HEK293T (cell line): ENCODE measurements around the gene DNAJC16.

Experiments used
- CTCF ChIA-PET: fragments of 350-600 bp; formaldehyde crosslinking; extraction: SDS; loops from one replicate; lab custom pipeline; 2021; ENCODE audit warnings: antibody characterized with exemption, inconsistent platforms; lab: Yijun Ruan, JAX
- POLR2A ChIA-PET: fragments of 350-600 bp; formaldehyde crosslinking; extraction: SDS; loops from one replicate; lab custom pipeline; 2020; ENCODE audit warnings: antibody characterized with exemption, inconsistent platforms; lab: Yijun Ruan, JAX
- DNase-seq: peaks from one replicate; pipeline ENCODE4 v3.0.0; 2012; ENCODE audit warnings: mixed read lengths; ENCODE audit errors: extremely low spot score
- ARNT ChIP-seq: fragments of 450-650 bp; IDR thresholded peaks from 2 replicates; pipeline ENCODE4 v1.6.1; 2017; ENCODE audit warnings: mild to moderate bottlenecking
- BHLHE40 ChIP-seq: fragments of 450-650 bp; IDR thresholded peaks from 2 replicates; pipeline ENCODE4 v1.6.1; 2016; ENCODE audit warnings: mild to moderate bottlenecking, moderate library complexity, borderline replicate concordance
- CTBP1 ChIP-seq: fragments of 450-650 bp; IDR thresholded peaks from 2 replicates; pipeline ENCODE4 v1.6.1; 2016; ENCODE audit warnings: borderline replicate concordance
- ELF4 ChIP-seq: fragments of 450-650 bp; IDR thresholded peaks from 2 replicates; pipeline ENCODE4 v1.6.1; 2017; ENCODE audit warnings: antibody characterized with exemption
- FOXA1 ChIP-seq: fragments of 450-650 bp; IDR thresholded peaks from 2 replicates; pipeline ENCODE4 v1.6.1; 2016; ENCODE audit warnings: mild to moderate bottlenecking
- FOXK2 ChIP-seq: fragments of 450-650 bp; IDR thresholded peaks from 2 replicates; pipeline ENCODE4 v1.6.1; 2016; ENCODE audit warnings: mild to moderate bottlenecking
- FOXM1 ChIP-seq: fragments of 450-650 bp; IDR thresholded peaks from 2 replicates; pipeline ENCODE4 v1.6.1; 2017; ENCODE audit warnings: mild to moderate bottlenecking, borderline replicate concordance
- HDGF ChIP-seq: fragments of 450-650 bp; IDR thresholded peaks from 2 replicates; pipeline ENCODE4 v1.6.1; 2017; ENCODE audit warnings: antibody characterized with exemption, borderline replicate concordance
- L3MBTL2 ChIP-seq: fragments of 450-650 bp; conservative IDR thresholded peaks from 2 replicates; pipeline ENCODE4 v1.6.1; 2016; ENCODE audit warnings: mild to moderate bottlenecking
- LEF1 ChIP-seq: fragments of 450-650 bp; IDR thresholded peaks from 2 replicates; pipeline ENCODE4 v1.6.1; 2017; ENCODE audit warnings: mild to moderate bottlenecking, borderline replicate concordance
- NFRKB ChIP-seq: fragments of 450-650 bp; IDR thresholded peaks from 2 replicates; pipeline ENCODE4 v1.6.1; 2016; ENCODE audit warnings: mild to moderate bottlenecking, moderate library complexity
- SP1 ChIP-seq: fragments of 450-650 bp; IDR thresholded peaks from 2 replicates; pipeline ENCODE4 v1.6.1; 2017
- SUZ12 ChIP-seq: fragments of 450-650 bp; IDR thresholded peaks from 2 replicates; pipeline ENCODE4 v1.6.1; 2016; ENCODE audit warnings: mild to moderate bottlenecking
- TARDBP ChIP-seq: fragments of 450-650 bp; IDR thresholded peaks from 2 replicates; pipeline ENCODE4 v1.6.1; 2016
- ZNF384 ChIP-seq: fragments of 450-650 bp; IDR thresholded peaks from 2 replicates; pipeline ENCODE4 v1.6.1; 2016
- TF ChIP-seq, protein P1 (sequence below): fragments of 450-650 bp; IDR thresholded peaks from 2 replicates; pipeline ENCODE4 v1.6.1; 2016

The DNAJC16 gene

GRCh38 chr1:15575549-15576150, 49.0 kb downstream of the DNAJC16 start:
- TF ChIP-seq, protein P1, sequence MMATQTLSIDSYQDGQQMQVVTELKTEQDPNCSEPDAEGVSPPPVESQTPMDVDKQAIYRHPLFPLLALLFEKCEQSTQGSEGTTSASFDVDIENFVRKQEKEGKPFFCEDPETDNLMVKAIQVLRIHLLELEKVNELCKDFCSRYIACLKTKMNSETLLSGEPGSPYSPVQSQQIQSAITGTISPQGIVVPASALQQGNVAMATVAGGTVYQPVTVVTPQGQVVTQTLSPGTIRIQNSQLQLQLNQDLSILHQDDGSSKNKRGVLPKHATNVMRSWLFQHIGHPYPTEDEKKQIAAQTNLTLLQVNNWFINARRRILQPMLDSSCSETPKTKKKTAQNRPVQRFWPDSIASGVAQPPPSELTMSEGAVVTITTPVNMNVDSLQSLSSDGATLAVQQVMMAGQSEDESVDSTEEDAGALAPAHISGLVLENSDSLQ: no peak
- no peak for TF ChIP-seq ELF4
- TF ChIP-seq L3MBTL2: no peak
- no peak for TF ChIP-seq LEF1
- TF ChIP-seq FOXA1: no peak
- DNase-seq: no peak
- ChIA-PET CTCF (no interaction called here), POLR2A (no interaction called here)

GRCh38 chr1:15577691-15578090, 51.0 kb downstream of the DNAJC16 start:
- no peak for TF ChIP-seq ARNT
- no peak for TF ChIP-seq CTBP1
- TF ChIP-seq BHLHE40: no peak
- TF ChIP-seq FOXA1: no peak
- TF ChIP-seq FOXM1: no peak
- no peak for TF ChIP-seq ZNF384
- TF ChIP-seq FOXK2: no peak
- no peak for TF ChIP-seq LEF1
- TF ChIP-seq ELF4: no peak
- no peak for TF ChIP-seq HDGF
- no peak for TF ChIP-seq SUZ12
- no peak for TF ChIP-seq NFRKB
- TF ChIP-seq, protein P1: no peak
- no peak for TF ChIP-seq SP1
- DNase-seq: no peak
- POLR2A ChIA-PET: no interaction called here
- CTCF ChIA-PET: no interaction called here

DNA sequence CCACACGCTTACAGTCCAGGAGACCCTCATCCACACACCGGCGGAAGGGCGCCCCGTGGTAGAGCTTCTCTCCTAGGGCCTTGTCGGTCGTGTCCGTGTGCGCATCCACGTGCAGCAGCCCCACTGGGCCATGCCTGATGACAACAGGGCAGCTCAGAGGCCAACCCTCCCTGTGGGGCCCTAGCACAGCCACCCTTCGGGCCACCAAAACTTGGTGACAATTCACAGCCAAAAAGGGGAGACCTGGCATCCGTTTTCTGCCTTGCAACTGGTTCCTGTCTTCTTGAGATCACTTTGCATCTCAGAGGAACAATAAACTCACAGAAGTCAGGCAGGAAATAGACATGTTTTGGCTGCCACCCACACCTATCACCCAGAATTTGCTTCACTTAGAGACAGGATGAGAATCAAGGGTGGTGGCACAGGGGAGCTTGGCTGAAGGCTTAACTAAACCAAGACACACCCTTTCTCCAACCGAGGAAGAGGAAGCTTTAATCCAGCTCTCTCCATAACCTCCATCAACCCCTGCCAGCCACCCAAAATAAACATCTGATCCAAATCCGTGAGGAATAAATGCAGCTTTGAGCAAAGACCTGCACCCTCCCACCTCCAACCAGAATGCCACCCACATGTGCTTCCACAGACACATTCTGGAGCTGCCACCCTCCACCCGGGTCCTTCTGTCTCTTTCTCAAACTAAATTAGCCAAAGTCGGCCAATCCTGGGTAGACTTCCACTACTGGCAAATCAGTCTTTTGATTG, 52.5 kb downstream of the DNAJC16 start:
- CTCF ChIA-PET: no interaction called here
- no peak for TF ChIP-seq BHLHE40
- no peak for TF ChIP-seq ARNT
- TF ChIP-seq L3MBTL2: no peak
- no peak for TF ChIP-seq SP1
- TF ChIP-seq FOXK2: no peak
- no peak for TF ChIP-seq CTBP1
- TF ChIP-seq TARDBP: no peak
- TF ChIP-seq ELF4: no peak
- TF ChIP-seq HDGF: no peak
- no peak for TF ChIP-seq FOXA1
- TF ChIP-seq FOXM1: no peak
- no peak for TF ChIP-seq LEF1
- TF ChIP-seq ZNF384: no peak
- TF ChIP-seq, protein P1: no peak
- DNase-seq: no peak
- POLR2A ChIA-PET: interaction anchor here (0.6 kb wide), 1 partner anchor 268 kb away, joined by 3 read pairs; no protein-coding TSS in a partner anchor

GRCh38 chr1:15579683-15580047, 53.0 kb downstream of the DNAJC16 start:
- POLR2A ChIA-PET: no interaction called here
- TF ChIP-seq FOXM1 (no peak), ARNT (no peak), SP1 (no peak)
- DNase-seq: no peak
- CTCF ChIA-PET: no interaction called here

- POLR2A ChIA-PET: no interaction called here
- TF ChIP-seq CTBP1 (no peak), SUZ12 (no peak), FOXA1 (no peak), SP1 (no peak), ZNF384 (no peak), ARNT (no peak), NFRKB (no peak), FOXK2 (no peak), L3MBTL2 (no peak), HDGF (no peak), LEF1 (no peak), ELF4 (no peak), TARDBP (no peak), BHLHE40 (no peak), FOXM1 (no peak)
- TF ChIP-seq, protein P1: no peak
- DNase-seq: no peak
- CTCF ChIA-PET: no interaction called here
These were observed 56.5 kb downstream of the DNAJC16 start for GRCh38 chr1:15583016-15583706.
